Glutamatergic neuron (in vitro differentiated cells): ENCODE data around the gene C16orf82. TPM values are rescaled to one million over a fixed set of nuclear protein-coding genes. Genes with fewer than 3 reads are reported as not detected.

ENCODE experiments used
- DNase-seq: peaks from one replicate; pipeline ENCODE4 v3.0.0; 2022
- H3K27ac Mint-ChIP-seq: one replicate; pipeline ENCODE4 v1.8.0; 2020; ENCODE audit warnings: mild to moderate bottlenecking, mixed read lengths, inconsistent platforms; ENCODE audit not compliant: unreplicated experiment
- H3K27me3 Mint-ChIP-seq: one replicate; pipeline ENCODE4 v1.8.0; 2020; ENCODE audit warnings: mild to moderate bottlenecking, moderate library complexity, mixed read lengths, inconsistent platforms; ENCODE audit not compliant: unreplicated experiment
- H3K36me3 Mint-ChIP-seq: one replicate; pipeline ENCODE4 v1.8.0; 2020; ENCODE audit warnings: mild to moderate bottlenecking, mixed read lengths, inconsistent platforms; ENCODE audit not compliant: unreplicated experiment
- H3K4me1 Mint-ChIP-seq: one replicate; pipeline ENCODE4 v1.8.0; 2020; ENCODE audit warnings: mild to moderate bottlenecking, low read depth, mixed read lengths, inconsistent platforms; ENCODE audit not compliant: unreplicated experiment
- H3K4me3 Mint-ChIP-seq: one replicate; pipeline ENCODE4 v1.8.0; 2020; ENCODE audit warnings: mild to moderate bottlenecking, mixed read lengths, inconsistent platforms; ENCODE audit not compliant: unreplicated experiment
- H3K9me3 Mint-ChIP-seq: one replicate; pipeline ENCODE4 v1.8.0; 2020; ENCODE audit warnings: mild to moderate bottlenecking, moderate library complexity, mixed read lengths, inconsistent platforms; ENCODE audit not compliant: unreplicated experiment
- CTCF ChIP-seq: fragments of 200-600 bp; sonication (generic); IDR thresholded peaks from one replicate; pipeline ENCODE4 v1.5.0; 2021; ENCODE audit not compliant: partially characterized antibody, unreplicated experiment
- total RNA-seq: library from RNA; stranded (reverse); fragmentation: NEBNext Ultra II Directional; extraction: Animal tissue kit (Norgen Biotek cat#: 25700); gene quantifications from one replicate; pipeline ENCODE4 v1.2.1, GENCODE V29; 2021; ENCODE audit not compliant: unreplicated experiment

C16orf82 gene
- total RNA-seq, 1 donor from 2014 or later, result not detected

DNA sequence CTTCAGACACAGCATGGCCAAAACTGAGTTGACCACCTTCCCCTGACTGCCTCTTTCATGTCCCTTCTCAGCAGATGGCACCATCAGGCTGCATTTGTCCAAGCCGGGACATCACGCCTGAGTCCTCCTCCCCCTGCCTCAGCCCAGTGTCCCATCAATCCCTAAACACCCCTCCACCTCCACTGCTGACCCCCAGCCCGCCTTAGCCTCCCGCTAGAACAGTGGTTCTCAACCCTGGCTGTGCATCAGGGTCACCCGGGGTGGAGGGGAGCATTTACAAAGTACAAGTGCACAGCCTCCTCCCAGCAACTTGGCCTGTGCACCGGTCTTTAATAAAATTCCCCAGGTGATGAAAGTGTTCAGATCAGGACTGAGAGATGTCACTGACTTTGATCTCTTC, 4.0 kb downstream of the C16orf82 start:
- TF ChIP-seq CTCF, result no peak
- no peak for DNase-seq
- H3K4me3 Mint-ChIP-seq, result no peak overlapping the region
- H3K27ac Mint-ChIP-seq, result no peak overlapping the region
- peaks cover 7% of the 10 kb centered on the region for H3K27me3 Mint-ChIP-seq
- peaks cover 1% of the 10 kb centered on the region for H3K4me1 Mint-ChIP-seq
- H3K36me3 Mint-ChIP-seq, result peaks cover 5% of the 10 kb centered on the region
- peaks cover 10% of the 10 kb centered on the region for H3K9me3 Mint-ChIP-seq

GRCh38 chr16:27073733-27074132, 7.0 kb downstream of the C16orf82 start:
- Mint-ChIP-seq H3K4me3 (no peak overlapping the region), H3K27ac (no peak overlapping the region), H3K27me3 (peaks cover 3% of the 10 kb centered on the region), H3K36me3 (peaks cover 11% of the 10 kb centered on the region), H3K4me1 (no peaks in the 10 kb centered on the region), H3K9me3 (peaks cover 9% of the 10 kb centered on the region)
- no peak for TF ChIP-seq CTCF
- DNase-seq, result no peak

DNA sequence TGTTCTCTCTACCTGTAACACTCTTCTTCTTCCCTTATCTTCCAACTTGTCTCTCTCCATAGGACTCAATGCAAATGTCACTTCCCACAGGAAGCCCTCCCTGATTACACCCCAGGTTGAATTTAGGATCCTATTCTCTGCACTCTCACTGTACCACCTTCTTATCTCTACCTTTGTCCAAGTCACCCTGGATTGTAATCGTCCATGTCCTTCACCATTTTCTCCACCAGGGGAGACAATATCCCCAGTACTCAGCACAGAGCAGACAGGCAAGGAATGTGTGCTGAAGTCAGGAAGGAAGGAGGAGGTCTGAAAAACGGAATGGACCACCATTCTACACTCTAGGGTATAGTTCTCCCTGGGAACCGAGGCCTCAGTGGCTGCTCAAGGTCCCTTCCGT, 14.2 kb downstream of the C16orf82 start:
- peak; percentile 74 for TF ChIP-seq CTCF
- Mint-ChIP-seq H3K9me3 (peaks cover 5% of the 10 kb centered on the region), H3K27me3 (no peaks in the 10 kb centered on the region), H3K36me3 (peaks cover 6% of the 10 kb centered on the region), H3K4me3 (no peak overlapping the region), H3K27ac (no peak overlapping the region), H3K4me1 (peaks cover 5% of the 10 kb centered on the region)
- no peak for DNase-seq

- peaks cover 5% of the 10 kb centered on the region for H3K9me3 Mint-ChIP-seq
Measured at GRCh38 chr16:27083861-27084261, 17.1 kb downstream of the C16orf82 start.

More at GRCh38 chr16:27083861-27084261, 17.1 kb downstream of the C16orf82 start:
- H3K27ac Mint-ChIP-seq, result peak overlapping the region; percentile 65
- H3K27me3 Mint-ChIP-seq, result peaks cover 1% of the 10 kb centered on the region
- no peak for TF ChIP-seq CTCF
- peaks cover 5% of the 10 kb centered on the region for H3K4me1 Mint-ChIP-seq
- peak; percentile 50 for DNase-seq
- H3K4me3 Mint-ChIP-seq, result peak overlapping the region; percentile 18
- no peaks in the 10 kb centered on the region for H3K36me3 Mint-ChIP-seq
